Measurements from ENCODE around the gene RTP5.
"Not testable (repeated sequence)": the region's sequence is repeated elsewhere in the genome, so short reads cannot be mapped to it uniquely, and the experiment has no call there.

The RTP5 gene

DNA sequence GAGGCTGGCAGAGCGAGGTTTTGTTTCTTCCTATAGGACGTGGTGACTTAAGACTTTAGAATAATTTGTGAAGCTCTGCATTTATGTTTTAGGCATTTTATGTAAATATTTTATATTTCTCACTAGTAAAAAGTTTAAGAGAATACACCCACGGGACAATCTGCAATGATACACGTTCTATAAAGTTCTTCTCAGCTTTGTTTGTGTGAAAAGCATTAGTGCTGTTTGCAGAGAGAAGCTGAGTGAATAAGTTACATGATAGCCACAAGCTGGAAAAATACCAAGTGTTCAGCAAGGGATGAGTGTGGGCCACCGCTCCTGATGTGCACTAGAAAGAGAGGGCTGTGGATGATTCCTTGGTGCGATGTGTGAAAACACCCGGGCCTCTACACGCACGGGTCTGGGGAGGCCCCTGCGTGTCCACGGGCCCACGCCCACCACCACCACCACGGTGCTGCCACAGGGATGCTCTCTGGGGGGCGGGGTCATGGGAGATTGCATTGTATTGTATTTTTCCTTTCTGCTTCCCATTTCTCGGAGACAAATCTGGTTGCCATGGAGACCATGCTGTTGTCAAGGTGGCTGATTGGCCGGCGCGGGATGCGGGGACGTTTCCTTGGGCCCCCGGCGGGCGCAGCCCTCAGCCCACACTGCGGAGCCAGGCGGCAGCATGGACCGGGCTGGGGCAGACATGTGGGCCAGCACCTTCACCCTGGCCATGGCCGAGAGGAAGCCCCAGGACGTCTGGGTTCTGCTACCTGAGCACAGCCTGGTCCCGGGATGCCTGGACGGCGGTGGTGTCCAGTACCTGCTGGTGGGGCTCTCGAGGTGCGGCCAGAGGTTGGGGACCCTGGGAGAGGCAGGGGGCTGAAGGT lies at the start of gene RTP5:
Gene RTP5 (plus strand): TSS at position 643 of the 875 bp plus-strand sequence. CDS start 28 bp downstream, at position 671.
- DNase-seq: no peak

DNA sequence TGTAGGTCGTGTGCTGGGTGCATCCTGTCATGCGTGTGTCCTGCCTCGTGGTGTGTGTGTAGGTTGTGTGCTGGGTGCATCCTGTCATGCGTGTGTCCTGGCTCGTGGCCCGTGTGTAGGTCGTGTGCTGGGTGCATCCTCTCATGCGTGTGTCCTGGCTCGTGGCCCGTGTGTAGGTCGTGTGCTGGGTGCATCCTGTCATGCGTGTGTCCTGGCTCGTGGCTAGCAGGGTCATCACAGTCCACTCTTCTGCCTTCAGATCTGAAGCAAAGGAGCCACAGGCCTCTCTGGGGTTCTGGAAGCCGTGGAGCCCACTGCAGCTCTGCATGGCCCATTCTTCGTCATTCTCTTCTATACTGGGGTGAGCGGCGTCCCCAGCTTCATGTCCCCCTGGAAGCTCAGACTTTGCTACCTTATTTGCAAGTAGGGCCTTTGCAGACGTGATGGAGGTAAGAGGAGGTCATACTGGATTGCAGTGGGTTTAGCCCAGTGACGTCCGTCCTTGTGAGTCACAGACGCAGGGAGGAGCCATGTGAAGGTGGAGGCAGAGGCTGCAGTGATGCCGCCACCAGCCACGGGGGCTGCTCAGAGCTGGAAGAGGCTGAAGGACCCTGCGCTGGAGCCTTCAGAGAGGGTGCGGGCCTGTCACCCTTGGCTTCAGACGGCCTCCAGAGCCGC lies 49.4 kb upstream of the RTP5 start:
- not testable (repeated sequence) for DNase-seq

DNA sequence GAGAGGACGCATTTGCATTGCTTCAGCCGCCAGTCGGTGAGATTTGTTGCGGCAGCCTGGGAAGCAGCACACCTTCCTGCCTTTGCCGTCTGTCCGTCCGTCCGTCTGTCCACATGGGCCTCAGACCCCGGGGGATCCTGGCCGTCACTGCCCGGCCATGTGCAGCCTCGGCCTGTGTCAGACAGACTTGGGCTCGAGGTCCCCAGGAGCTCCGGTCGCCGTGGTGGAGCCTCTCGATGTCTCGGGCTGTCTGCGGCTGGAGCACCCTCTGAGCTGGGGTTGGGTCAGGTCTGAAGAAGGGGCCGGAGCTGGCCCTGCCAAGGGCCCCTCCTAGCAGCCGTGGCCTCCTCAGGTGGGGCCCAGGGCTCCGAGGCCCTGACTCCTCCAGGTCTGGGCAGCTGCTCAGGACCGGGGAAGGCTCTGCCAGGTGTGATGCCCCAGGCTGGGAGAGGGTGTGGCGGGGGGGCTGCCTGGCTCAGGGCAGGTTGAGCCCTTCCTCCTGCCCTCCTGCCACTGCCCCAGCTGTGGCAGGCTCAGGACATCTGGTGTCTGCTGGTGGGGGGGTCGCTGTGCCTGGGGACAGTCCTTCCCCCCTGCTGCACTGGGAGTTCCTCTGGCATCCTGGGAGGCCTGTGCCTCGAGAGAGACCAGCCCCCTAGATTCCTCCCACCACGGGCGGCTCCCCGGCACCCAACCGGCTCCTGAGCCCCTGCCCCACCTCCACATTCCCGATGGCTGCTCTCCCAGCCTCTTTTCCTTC lies 48.7 kb upstream of the RTP5 start:
- no peak for DNase-seq

DNA sequence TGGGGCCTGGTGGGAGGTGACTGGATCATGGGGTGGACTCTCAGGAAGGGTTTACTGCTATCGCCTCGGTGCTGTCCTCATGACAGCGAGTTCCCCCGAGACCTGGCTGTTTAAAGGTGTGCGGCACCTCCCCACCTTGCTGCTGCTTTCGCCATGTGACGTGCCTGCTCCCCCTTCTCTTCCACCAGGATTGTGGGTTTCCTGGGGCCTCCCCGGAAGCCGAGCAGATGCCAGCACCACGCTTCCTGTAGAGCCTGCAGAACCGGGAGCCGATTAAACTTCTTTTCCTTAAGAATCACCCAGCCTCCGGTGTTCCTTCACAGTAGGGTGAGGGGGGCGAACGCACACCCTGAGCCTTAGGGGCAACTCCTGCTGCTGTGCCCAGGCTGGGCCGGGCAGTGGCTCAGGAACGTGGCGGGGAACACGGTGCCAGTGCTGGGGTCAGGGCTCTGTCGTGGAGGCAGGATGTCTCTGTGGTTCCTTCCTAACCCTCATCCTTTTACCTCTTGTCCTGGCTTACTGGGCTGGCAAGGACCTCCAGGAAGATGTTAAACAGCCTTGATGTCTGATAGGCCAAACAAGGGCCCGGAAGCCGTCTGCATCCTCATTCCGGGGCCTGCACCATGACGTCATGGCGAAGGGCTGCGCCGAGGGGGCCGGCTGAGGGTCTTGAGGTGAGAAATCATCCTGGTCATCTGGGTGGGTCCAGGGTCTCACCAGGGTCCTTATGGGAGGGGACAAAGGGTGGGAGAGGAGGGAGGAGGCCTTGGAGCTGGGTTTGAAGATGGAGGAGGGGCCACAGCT lies 47.9 kb upstream of the RTP5 start:
- no peak for DNase-seq

DNA sequence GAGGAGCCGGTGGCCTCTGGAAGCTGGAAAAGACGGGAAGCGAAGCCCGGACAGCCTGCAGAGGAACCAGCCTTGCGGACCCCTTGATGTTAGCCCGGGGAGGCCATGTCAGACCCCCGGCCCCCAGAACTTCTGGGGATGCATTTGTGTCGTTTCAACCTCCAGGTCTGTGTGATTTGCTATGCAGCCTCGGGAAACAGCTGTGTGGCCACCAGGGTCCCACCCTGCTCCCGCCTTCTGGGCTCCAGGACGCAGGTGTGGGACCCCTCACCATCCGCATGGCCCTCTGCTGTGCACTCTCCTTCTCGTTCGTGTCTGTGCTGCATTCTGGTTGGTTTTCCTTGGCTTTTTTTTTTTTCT lies 47.3 kb upstream of the RTP5 start:
- no peak for DNase-seq

DNA sequence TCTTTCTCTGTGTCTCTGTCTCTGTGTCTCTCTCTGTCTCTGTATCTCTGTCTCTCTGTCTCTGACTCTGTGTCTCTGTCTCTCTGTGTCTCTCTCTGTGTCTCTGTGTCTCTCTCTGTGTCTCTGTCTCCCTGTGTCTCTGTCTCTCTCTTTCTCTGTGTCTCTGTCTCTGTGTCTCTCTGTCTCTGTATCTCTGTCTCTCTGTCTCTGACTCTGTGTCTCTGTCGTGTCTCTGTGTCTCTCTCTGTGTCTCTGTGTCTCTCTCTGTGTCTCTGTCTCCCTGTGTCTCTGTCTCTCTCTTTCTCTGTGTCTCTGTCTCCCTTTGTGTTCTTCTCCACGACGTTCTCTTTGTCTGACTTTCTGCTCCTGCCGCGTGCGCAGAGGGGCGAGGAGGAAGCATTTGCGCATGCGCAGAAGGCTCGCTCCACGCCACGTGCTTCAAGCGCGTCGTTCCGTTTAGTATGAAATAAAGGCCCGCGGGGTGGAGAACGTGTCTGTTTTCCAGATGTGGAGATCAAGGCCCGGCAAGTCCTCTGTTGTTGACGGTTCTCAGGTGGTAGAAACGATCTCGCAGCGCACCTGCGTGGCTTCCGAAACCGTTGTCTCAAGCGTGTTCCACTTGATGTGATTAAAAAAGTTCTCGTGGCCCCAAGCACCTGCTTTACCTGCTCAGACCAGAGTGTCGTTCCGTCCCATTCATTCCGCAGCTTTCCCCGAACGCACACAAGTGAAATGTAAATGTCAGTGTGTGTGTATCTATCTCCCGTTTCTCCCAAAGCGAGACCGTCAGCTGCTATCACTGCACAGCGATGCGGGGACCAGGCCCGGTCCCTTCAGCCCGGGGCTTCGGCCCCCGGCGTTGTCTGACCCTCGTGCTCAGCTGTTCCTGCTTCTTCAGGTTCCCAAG lies 45.7 kb upstream of the RTP5 start:
- not testable (repeated sequence) for DNase-seq

DNA sequence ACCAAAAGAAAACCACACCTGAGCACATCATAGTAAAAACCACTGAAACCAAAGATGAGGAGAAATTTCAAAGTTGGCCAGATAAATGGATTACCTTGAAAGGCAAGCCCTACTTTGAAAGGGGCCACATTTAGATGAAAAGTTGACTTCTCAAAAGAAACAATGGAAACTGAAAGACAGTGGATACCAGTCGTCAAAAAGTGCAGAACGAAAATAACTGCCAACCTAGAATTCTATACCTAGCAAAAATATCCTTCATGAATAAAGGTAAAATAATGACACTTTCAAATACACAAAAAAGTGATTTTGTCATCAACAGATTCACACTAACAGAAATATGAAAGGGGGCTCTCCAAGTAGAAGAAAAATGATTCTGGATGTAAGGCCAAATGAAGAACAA lies 42.1 kb upstream of the RTP5 start:
- DNase-seq: no peak

DNA sequence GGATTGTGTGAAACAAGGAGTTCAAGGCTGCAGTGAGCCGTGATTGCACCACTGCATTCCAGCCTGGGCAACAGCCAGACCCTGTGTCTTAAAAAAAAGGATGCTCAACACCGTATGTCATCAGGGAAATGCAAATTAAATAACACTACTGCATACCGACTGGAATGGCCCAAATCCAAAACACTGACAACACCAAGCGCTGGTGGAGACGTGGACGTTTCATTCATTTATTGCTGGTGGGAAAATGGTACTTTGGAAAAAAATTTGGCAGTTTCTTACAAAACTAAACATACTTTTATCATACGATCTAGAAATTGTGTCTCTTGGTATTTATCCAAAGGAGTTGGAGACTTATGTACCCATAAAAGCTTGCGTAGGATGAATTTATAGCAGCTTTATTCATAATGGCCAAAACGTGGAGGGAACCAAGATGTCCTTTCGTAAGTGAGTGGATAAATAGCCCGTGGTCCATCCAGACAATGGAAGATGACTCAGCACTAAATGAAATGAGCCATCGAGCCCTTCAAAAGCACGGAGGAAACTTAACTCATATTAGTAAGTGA lies 36.3 kb upstream of the RTP5 start:
- no peak for DNase-seq

DNA sequence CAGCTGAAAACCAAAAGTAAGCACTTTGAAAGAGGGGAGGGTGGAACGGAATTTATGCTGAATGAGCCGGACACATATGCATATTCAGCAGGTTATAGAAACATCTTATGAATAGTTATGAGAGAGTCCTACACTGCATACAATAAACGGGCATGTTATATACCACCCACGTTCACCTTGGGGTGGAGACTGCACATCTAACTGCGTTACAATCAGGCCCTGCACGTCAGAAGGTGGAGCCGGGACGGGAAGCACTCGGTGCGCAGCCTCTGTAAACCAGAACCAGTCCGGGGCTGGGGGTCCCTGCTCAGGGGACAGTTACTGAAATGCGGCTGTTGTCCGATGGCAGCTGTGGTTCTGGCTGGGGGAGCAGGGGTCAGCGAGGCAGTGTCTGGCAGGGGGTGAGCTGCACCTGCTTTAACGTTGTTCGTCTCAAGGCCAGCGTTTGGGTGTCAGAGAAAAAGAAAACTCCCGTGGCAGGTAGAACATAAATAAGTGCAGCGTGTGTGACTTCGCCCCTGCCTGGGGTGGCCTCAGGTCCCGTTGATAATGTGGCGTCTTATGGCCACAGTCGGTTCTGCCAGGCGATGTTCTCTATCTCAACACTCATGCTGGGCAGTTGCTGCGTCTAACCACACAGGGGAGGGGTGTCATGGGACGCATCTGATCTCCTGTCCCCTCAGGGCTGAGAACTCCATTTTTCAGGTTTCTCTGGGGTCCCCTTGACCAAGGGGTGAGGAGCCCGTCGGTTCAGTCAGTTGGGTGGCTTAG lies 35.6 kb upstream of the RTP5 start:
- DNase-seq: not testable (repeated sequence)

DNA sequence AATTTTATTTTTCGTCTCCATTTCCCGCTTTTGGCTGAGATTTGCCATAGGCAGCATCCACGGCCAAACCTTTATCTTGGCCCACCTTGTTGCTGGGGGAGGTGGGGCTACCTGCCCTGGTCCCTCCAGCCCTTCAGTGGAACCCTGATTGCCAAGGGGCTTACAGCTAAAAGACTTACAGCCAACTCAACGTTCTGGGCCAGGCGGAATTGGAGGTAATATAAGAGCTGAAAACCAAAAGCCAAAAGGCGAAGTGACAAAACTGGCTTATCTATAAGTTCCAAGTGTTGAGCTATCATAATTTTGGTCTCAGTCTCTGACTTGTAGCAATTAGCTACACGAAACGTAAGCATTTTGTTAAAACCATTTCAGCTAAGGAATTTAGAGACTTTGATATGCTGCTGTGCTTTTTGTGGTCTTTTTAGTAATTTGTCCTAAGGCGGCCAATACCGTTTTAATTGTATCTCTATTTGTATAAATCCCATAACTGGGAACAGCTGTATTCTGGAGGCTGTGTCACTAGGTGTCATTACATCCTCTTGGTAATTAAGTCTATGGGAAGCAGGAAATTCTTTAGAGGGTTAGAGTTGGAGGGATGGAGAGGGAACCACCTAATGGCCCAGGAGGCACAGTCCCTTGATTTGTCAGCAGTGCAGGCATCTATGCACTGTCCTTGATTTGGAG lies 34.9 kb upstream of the RTP5 start:
- DNase-seq: no peak

DNA sequence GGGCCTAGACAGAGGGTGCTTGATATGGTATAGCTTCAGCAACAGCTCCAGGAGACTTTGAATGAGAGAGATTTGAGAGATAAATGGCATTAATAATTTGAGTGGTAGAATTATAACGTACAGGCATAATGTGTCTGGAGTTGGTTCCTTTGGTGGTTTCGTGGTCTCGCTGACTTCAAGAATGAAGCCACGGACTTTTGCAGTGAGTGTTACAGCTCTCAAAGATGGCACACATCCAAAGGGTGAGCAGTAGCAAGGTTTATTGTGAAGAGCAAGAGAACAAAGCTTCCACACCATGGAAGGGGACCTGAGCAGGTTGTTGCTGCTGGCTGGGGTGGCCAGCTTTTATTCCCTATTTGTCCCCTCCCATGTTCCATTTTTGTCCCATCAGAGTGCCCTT lies 33.9 kb upstream of the RTP5 start:
- no peak for DNase-seq

DNA sequence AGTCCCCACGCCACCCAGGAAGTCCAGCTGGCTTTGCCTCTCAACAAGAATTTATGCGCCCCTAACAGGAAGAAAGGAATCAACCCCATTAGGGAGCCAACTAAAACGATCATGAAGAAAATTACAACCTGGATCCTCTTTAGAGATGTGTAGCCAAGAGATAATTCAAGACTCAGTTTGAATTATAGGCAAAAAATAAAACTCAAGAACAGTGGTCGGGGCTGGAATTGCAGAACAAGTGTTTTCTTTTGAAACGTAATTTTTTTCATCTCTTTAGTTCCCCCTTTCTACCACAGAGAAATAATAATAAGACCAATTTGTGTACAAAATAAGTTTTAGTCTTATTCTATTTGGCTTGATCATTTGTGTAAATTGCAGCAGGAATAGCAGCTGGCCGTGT lies 33.2 kb upstream of the RTP5 start:
- DNase-seq: no peak

DNA sequence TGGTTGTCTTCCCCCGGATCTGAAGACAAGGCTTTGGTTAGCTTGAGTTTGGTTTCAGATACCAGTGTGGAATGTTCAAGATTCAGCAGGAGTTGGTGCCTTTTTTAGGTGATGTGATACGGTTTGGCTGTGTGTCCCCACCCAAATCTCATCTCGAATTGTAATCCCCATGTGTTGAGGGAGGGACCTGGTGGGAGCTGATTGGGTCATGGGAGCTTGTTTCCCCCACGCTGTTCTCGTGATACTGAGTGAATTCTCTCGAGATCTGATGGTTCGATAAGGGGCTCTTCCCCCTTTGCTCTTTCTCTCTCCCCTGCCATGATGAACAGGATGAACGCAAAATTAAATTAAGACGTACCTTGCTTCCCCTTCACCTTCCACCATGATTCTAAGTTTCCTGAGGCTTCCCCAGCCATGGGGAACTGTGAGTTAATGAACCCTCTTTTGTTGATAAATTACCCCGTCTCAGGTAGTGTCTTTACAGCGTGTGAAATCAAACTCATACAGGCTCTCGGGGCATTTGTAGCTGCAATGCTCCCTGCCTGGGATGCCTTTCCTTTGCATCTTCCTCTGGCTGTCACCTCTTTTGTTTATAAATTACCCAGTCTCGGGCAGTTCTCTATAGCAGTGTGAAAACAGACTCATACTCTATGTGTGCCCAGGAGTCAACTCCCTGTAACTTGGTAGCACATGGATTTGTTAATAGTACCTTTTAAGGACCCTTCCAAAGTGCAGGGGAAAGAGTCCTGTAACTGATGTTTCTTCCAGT lies 32.1 kb upstream of the RTP5 start:
- no peak for DNase-seq

DNA sequence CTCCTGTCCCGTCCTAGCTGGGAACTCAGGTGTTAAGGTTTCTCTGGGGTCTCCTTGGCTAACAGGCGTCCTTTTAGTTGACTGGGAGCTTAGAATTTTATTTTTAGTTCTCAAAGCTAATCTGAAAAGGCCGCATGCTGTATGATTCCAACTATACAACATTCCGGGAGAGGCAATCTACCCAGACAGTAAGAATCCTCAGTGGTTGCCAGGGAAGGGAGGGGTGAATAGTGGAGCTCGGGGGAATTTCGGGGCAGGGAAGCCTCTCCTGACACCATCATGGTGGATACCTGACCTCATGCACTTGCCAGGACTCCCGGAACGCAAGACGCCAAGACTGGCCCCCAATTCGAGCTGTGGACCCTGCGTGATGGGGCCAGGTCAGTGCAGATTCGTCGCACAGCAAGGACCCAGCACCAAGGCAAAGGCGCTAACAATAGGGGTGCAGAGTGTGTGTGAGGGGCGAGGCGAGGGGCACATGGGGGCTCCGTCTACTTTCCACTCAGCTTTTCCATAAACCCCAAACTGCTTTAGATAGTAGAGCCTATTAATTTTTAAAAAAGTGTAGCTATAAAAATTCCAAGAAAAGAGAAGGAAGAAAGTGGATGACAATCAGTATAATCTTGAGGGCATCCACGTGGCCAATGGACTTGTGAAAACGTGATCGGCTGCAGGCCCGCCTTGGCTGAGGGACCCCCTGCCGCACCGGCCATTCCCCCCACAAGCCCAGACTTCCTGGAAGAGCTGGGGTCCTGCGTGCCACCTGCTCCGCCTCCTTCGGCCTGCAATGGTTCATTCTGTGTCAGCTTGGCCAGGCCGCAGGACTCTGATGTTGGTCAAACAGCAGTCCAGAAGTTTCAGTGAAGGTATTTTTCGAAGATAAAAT lies 28.1 kb upstream of the RTP5 start:
- DNase-seq: no peak

DNA sequence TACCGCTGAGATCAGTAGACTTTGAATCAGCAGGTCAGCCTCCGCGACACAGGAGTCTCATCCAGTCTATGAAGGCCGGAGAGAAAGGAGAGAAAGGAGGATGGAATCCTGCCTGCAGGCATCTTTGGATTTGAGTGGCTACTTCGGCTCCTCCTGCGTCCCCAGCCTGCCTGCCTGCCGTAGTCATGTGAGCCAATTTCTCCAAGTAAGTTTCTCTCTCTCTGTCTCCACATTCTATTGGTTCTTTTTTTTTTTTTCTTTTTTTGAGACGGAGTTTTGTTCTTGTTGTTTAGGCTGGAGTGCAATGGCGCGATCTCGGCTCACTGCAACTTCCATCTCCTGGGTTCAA lies 27.5 kb upstream of the RTP5 start:
- DNase-seq: no peak

DNA sequence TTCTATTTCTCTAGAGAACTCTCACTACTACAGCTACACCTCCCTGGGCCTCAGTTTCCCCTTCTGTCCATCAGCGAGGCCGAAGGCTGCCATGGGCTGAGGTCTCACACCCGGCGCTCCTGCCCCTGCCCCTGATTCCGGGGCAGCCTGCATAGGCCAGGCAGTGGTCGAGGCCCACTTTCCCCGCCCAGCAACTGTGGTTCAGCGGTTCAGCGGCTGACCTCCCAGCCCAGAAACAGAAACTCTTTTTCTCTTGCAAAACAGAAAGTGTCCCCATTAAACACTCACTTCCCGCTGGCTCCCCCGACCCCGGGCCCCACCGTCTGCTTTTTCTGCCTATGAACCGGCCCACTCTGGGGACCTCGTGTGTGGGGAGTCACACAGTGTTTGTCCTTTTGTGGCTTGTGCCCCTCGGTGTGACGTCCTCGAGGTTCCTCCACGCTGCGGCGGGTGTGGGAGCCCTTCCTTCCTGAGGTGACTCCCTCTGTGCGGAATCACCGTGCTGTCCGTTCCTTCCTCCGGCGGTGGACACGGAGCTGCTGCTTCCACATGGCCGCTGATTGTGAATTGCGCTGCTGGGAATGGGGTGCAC lies 26.8 kb upstream of the RTP5 start:
- DNase-seq: no peak

DNA sequence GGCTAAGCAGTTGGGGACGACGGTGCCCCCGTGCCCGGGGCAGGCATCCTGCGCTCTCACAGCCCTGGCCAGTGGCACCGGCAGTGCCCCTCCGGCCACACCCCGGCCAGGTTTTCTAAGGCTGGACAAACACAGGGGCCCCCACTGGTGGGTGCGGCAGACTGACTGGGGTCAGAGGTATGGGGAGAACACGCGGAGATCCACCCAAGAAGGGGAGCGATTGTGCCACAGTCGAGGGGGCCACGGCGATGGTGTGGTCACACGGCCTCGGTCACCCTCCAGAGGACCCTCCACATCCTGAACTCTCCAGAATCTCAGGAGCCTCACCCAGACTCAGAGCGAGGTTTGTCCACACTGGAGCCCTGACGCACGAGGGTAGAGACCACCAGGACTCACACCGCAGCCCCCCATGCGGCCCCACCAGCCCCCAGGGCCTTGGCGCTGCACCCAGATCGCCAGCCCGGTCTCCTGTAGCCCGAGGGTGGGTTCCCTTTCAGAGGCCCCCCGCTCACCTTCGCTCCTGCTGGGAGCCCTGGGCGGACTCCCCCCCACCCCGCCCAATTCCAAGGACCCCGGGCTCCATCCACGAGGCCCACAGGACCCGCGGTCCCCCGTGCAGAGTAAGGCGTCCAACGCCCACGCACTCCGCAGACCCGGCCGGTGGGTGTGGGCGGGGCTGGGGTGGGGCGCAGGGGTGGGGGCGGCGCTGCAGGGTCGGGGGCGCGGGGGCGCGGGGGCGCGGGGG lies 26.0 kb upstream of the RTP5 start:
- no peak for DNase-seq
